Effector memory CD4-positive, alpha-beta T cell (primary cell): ENCODE results near the gene KDM4C.

Experiments
- DNase-seq, 3 donors: peaks; one replicate each; pipeline ENCODE4 v3.0.0-alpha.2; 2020
- H3K27ac ChIP-seq: 2 replicates; pipeline ENCODE4 v1.7.0; 2013; ENCODE audit warnings: mild to moderate bottlenecking, low read length, moderate library complexity; ENCODE audit not compliant: insufficient read depth, poor library complexity, severe bottlenecking
- H3K27me3 ChIP-seq: replicated peaks from 2 replicates; pipeline ENCODE4 v1.7.0; 2013; ENCODE audit warnings: mild to moderate bottlenecking, low read length; ENCODE audit not compliant: insufficient read depth, control insufficient read depth, poor library complexity, severe bottlenecking
- H3K36me3 ChIP-seq: 2 replicates; pipeline ENCODE4 v1.7.0; 2013; ENCODE audit warnings: mild to moderate bottlenecking, low read length, moderate library complexity; ENCODE audit not compliant: control insufficient read depth, insufficient read depth
- H3K4me1 ChIP-seq: 2 replicates; pipeline ENCODE4 v1.7.0; 2013; ENCODE audit warnings: low read length, mild to moderate bottlenecking; ENCODE audit not compliant: control insufficient read depth, insufficient read depth, poor library complexity, severe bottlenecking
- H3K4me3 ChIP-seq: 2 replicates; pipeline ENCODE4 v1.7.0; 2013; ENCODE audit warnings: low read length, low read depth, mild to moderate bottlenecking; ENCODE audit not compliant: insufficient read depth, poor library complexity, severe bottlenecking
- H3K9me3 ChIP-seq: 2 replicates; pipeline ENCODE4 v1.7.0; 2013; ENCODE audit warnings: mild to moderate bottlenecking, low read length, moderate library complexity; ENCODE audit not compliant: control insufficient read depth

The KDM4C gene

DNA sequence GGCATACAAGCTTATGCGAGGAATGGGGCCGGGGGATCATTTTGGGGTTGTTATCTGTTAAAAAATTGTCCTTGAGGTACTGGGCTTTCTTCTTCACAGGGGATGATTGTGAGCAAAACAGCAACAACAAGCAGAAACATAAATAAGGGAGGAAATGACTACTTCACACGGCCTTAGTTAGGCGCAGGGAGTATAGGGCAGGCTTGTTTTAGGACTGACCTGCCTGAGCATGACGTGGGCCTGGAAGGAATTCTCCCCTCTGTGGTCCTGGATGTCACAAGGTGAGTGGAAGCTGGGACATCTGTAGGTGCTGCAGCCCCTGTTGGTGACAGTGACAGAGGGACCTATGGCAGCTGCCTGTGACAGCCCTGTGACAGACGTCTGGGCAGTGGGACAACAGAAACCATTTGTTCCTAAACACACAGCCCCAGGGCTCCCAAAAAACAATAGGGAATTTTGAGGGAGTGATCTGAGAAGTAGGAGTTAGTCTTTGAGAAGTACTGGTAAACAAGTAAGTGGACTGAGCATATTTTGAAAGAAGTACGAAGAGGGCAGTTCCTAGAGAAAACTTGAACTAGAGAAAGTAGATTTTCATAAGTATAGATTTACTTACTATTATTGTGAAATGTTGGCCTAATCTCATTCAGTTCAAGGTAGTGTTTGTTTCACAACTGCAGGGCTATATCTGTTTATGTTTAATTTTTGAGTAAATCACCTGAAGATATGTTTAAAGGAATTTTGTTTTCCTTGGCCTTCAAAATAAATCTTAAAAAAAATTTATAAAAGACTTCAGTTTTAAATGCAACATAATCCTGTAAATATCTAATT is 113.1 kb downstream of the KDM4C start:
- no peaks in the 10 kb centered on the region for H3K9me3 ChIP-seq
- H3K4me3 ChIP-seq, result no peak overlapping the region
- peaks cover 3% of the 10 kb centered on the region for H3K4me1 ChIP-seq
- no peaks in the 10 kb centered on the region for H3K36me3 ChIP-seq
- DNase-seq, result no peak
- H3K27me3 ChIP-seq, result no peaks in the 10 kb centered on the region
- H3K27ac ChIP-seq, result no peak overlapping the region

- Histone ChIP-seq H3K4me1 (peaks cover 3% of the 10 kb centered on the region), H3K4me3 (no peak overlapping the region), H3K27ac (no peak overlapping the region), H3K36me3 (no peaks in the 10 kb centered on the region), H3K27me3 (no peaks in the 10 kb centered on the region), H3K9me3 (no peaks in the 10 kb centered on the region)
- no peak for DNase-seq
These were observed 116.1 kb downstream of the KDM4C start for GRCh38 chr9:6873857-6874256.

- no peaks in the 10 kb centered on the region for H3K9me3 ChIP-seq
- no peak overlapping the region for H3K4me3 ChIP-seq
- DNase-seq, result no peak
- H3K27ac ChIP-seq, result no peak overlapping the region
- no peaks in the 10 kb centered on the region for H3K27me3 ChIP-seq
- peaks cover 6% of the 10 kb centered on the region for H3K36me3 ChIP-seq
- peaks cover 3% of the 10 kb centered on the region for H3K4me1 ChIP-seq
These were observed 118.6 kb downstream of the KDM4C start for GRCh38 chr9:6876195-6876894.

- Histone ChIP-seq H3K27me3 (no peaks in the 10 kb centered on the region), H3K4me3 (no peak overlapping the region), H3K36me3 (peaks cover 6% of the 10 kb centered on the region), H3K4me1 (peaks cover 3% of the 10 kb centered on the region), H3K27ac (no peak overlapping the region), H3K9me3 (no peaks in the 10 kb centered on the region)
- no peak for DNase-seq
These were observed 119.9 kb downstream of the KDM4C start for GRCh38 chr9:6877671-6878161.

DNA sequence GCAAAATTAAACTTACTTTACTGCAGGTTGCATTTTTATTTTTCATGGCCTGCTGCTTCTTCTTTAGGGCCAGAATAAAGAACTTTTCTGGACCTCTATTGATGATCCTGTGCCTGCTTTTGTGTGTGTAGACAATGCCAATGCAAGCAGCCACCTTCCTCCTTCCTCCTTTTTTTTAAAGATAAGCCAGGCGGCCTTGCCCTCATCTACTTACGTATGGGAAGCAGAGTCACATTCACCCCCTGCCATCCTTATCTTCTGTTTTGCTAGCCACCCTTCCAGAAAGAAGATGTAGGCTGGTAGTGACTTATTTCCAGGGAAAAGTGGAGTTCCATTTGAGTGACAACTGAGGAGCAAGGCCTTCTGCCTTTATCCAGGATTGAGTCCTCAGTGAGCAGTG is 122.9 kb downstream of the KDM4C start:
- no peak overlapping the region for H3K27ac ChIP-seq
- no peaks in the 10 kb centered on the region for H3K4me1 ChIP-seq
- no peak for DNase-seq
- H3K36me3 ChIP-seq, result peaks cover 6% of the 10 kb centered on the region
- no peaks in the 10 kb centered on the region for H3K9me3 ChIP-seq
- no peaks in the 10 kb centered on the region for H3K27me3 ChIP-seq
- no peak overlapping the region for H3K4me3 ChIP-seq

DNA sequence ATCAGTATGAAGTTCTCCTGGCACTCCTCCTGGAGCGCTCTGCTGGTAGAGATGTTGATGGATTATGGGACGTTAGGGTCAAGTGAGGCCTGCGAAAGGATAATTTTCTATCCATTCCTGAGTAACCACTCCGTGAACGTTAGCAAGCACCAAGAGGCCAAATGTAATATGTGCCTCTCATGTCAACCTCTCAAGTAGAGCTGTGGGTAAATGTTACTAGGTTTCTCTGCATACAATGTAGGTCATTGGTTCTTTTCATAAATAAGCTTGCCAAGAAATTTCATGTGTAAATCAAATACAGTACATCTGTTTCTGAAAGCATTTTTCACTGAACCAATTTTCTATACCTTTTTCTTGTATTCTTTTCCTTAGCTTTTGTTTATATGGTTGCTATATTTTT is 126.3 kb downstream of the KDM4C start:
- DNase-seq, result no peak
- no peaks in the 10 kb centered on the region for H3K4me1 ChIP-seq
- no peaks in the 10 kb centered on the region for H3K9me3 ChIP-seq

DNA sequence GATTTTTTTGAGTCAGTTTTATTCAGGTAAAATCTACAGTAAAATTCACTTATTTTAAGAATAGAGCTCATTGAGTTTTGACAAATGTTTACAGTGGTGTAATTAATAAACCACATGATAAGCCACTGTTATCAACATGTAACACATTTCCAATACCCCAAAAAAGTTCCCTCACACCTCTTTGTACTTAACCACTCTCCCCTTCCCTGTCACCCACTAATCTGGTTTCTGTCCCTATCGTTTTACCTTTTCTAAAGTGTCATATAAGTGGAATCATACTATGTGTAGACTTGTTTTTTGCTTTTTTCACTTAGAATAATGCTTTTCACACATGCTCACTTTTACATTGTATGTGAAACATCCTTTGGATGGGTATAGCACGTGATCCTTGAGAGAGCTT is 127.2 kb downstream of the KDM4C start:
- no peaks in the 10 kb centered on the region for H3K9me3 ChIP-seq
- no peaks in the 10 kb centered on the region for H3K4me1 ChIP-seq
- no peak overlapping the region for H3K4me3 ChIP-seq

More for the DNA sequence above, 126.3 kb downstream of the KDM4C start:
- Histone ChIP-seq H3K4me3 (no peak overlapping the region), H3K36me3 (peaks cover 6% of the 10 kb centered on the region), H3K27ac (no peak overlapping the region), H3K27me3 (no peaks in the 10 kb centered on the region)

DNA sequence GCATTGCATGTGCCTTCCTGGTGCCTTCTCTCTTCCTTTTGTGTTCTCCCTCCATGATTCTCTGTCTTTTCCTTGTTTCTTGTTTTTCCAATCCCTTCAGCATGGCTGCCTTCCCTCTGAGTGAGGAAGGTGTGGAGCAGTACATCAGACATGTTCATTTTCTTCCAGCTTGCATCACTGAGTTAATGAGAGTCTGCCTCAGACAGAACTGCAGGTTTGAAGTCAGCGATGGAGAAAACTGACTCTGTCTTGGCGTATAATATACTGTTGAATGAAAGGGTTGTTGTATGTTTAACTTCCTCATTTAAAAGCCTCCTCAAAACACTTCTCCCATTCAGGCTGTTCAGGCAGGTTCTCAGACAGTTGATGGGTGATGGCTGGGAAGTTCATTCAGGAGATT is 129.3 kb downstream of the KDM4C start:
- no peak overlapping the region for H3K4me3 ChIP-seq
- no peaks in the 10 kb centered on the region for H3K9me3 ChIP-seq
- no peaks in the 10 kb centered on the region for H3K36me3 ChIP-seq
- H3K4me1 ChIP-seq, result peaks cover 3% of the 10 kb centered on the region
- no peak for DNase-seq
- no peak overlapping the region for H3K27ac ChIP-seq
- no peaks in the 10 kb centered on the region for H3K27me3 ChIP-seq

More for the DNA sequence above, 127.2 kb downstream of the KDM4C start:
- Histone ChIP-seq H3K36me3 (peaks cover 6% of the 10 kb centered on the region), H3K27ac (no peak overlapping the region), H3K27me3 (no peaks in the 10 kb centered on the region)
- DNase-seq, result no peak

DNA sequence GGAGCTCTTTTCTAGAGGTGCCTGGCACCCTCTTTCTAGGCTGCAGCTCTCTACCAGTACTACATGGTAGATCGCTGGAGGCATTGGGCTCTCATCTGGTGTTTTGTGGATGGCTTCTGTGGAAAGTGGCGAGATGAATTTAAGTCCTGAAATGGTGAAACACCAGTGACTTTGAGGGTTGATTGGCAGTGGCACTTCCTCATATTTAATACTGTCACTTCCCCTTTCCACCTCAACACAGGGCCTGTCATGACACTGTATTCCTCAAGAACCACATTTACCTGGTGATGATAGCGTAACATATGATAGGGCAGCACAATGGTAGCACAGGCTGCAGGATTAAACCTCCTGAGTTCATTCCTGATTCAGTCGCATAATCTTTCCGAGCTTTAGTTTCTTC is 132.1 kb downstream of the KDM4C start:
- no peaks in the 10 kb centered on the region for H3K9me3 ChIP-seq
- no peak overlapping the region for H3K4me3 ChIP-seq
- no peak for DNase-seq
- no peak overlapping the region for H3K27ac ChIP-seq
- peaks cover 11% of the 10 kb centered on the region for H3K4me1 ChIP-seq
- no peaks in the 10 kb centered on the region for H3K27me3 ChIP-seq
- H3K36me3 ChIP-seq, result peaks cover 5% of the 10 kb centered on the region
